GM18873 (cell line): Measurements from ENCODE around the gene FGF9.

ENCODE experiments used
- ATAC-seq: cut with Tn5 transposase; IDR thresholded peaks from one replicate; pipeline ENCODE4 v1.9.1; 2021; ENCODE audit warnings: mild to moderate bottlenecking, moderate library complexity, moderate number of reproducible peaks; ENCODE audit not compliant: unreplicated experiment, low FRiP score

FGF9 gene

DNA sequence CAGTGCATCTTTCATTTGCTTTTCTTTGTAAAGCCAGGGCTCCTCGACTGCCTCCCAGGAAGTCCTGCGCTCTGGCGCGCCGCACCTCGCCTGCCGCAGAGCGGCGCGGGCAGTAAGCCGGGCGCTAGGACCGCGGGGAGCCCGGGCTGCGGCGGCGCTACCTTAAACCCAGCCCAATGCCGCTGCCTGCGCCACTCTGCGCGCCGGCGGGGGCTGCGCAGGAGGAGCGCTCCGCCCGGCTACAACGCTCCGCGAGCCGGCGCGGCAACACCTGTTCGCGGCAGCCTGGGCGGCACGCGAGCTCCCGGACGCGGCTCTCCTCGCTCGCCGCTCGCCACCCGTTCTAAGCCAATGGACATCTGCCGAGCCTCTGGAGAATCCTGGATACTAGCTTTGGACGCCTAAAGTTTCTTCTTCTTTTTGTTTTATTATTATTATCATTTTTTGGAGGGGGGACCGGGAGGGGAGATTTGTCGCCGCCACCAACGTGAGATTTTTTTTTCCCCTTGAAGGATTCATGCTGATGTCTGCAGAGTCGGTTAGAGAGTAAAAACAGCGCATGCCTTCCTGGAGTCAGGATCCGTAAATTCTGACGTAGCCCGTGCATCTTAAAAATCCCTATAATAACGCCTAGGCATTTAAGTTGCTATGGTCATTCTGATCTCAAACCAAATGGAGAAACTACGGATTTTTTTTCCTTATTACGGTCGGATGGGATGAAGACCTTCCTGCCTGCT, at the start of gene FGF9:
Gene FGF9, plus strand, starts transcription at position 191 of the 737 bp plus-strand sequence. CDS start 840 bp downstream, outside the sequence.
- peak; percentile 56 for ATAC-seq

DNA sequence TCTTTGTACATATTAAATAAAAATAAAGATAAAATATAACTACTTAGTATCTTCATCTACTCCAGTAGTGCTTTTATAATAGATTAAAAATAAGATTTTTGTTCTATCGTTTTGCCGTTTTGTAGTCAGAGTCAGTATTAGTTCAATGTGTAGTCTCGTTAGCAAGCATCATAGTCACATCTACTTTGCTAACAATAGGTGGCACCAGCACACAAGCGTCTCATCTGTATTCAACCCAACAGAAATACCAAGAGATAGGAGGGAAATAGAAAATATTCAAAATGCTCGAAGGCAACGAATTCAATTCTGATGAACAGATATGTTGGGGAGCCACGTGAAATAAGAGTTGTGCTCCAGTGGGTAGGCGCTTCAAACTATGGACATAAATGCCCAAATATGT, 45.5 kb upstream of the FGF9 start:
- ATAC-seq = no peak

DNA sequence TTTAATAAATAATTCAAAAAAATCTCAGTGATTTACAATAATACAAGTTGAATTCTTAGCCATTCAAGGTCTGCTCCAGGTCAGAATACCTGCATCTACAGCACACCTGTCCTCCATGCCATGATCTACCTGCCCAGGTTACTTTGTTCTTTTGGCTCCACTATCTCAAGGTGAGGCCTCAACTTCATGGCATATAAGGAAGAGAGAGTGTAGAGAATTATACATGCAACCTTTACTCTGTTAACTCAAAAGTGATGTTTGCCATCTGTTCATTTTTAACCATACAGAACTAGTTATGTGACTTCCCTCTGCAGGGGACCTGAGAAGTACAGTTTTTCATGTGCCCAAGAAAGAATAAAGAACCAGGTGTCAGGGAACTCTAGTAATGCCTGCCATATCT, 38.7 kb upstream of the FGF9 start:
- no peak for ATAC-seq

DNA sequence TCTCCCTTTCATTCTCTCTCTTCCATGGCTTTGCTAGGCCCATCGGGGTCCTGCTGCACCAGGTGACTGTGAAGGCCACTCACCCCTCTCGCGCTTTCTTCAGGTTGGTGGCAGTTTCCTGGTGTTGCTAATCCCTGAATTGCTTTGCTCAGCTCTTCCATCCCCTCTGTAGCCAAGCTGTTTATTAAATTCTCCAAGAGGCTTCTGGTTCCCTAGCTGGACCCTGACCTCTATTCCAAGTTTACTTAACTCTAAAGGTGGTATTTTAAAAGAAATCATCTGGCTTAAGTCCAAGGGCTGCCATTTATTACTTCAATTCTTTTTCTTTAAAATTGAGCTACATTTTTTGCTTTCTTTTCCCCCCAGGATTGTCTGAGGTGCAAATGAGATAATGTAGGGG, 34.2 kb upstream of the FGF9 start:
- ATAC-seq = no peak

DNA sequence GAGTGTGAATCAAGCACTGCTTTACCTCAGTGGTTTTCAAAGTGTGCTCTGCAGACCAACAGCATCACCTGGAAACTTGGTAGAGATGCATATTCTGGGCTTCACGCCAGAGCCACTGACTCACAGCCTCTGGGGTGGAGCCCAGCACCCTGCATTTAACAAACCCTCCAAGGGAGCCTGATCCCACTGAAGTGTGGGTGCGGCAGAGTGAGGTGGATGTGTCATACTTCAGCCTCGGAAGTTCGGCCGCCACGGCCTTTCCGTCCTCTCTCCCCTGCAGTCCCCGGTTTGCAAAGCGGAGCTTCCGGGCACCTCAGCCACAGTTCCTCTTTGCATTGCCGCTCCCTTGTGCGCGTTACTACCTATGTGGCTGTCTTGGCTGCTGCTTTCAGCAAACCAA, 33.6 kb upstream of the FGF9 start:
- ATAC-seq = no peak

DNA sequence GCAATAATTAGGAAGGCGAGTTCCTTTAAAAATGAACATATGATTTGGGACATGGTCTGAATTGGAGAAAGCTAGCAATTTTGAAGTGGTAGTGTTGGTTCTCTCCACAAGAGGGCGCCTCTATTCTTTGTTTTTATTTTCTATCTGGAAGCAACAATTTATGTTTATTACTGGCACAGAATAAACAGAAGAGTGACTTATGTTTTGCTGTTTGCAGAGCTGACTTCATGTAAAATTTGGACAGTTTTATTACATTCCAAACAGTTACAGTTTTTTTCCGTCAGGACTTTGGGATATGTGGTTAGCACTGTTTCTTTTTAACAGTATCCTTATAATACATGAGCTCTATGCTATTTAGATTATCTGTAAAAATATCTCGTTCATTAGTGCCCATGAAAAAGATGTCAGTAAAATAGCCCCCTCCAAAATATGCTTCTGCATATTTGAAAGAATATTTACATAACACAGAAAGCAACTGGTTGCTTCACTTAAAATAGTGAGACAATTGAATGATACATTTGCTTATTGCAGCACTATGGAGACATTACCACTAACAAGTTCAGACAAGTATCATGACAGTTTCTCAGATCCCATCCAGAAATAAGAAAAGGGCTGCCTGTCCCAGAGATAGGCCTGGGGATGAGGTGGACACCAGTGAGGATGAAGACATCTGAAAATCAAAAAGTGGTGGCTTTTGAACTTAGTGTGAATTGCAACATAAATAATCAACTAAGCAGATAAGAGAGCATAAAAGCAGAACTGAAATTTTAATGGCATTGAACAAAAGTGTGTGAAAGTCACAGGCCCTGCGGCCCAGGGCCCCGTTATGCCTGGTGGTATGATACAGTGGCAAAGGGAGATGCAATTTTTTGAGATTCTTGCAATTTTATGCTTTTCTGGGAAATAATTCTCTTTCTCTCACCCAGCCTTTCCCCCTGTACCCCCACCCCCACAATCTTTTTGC, 32.3 kb upstream of the FGF9 start:
- ATAC-seq = no peak

DNA sequence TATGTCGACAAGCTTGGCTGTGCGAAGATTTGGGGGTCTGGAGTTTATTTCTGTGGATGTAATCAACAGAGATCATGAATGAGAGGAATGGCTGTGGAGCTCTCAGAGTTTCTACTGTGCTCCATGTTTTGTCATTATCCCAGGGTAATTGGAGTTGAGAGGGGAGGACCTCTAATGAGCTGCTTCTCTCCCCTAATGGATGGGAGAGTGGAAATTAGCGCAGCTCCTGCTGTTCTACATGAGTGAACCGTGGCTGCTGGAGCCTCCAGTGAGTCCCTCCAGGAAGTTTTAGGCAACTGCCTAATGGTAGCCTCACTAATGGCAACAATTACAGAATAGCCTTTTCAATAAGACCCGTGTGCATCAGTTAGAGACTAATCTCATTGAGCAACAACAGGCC, 31.3 kb upstream of the FGF9 start:
- no peak for ATAC-seq

DNA sequence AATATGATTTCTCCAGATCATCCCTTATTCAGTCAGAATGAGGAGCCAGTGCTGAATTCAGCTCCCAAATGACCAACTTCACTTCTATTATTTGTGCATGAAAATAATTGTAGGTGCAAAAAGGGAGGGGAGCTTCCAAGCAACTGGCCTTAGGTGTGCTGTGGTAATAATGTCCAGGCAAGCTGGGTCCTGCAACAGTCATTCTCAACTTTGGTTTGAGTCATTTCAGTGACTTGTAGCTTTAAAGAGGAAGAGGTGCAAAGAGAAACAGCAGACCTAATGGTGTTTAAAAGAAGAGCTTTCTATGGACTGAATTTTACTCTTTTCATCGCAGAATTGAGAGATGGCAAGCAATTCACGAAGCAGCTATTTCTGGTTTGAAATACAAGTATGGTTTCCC, 29.2 kb upstream of the FGF9 start:
- no peak for ATAC-seq

DNA sequence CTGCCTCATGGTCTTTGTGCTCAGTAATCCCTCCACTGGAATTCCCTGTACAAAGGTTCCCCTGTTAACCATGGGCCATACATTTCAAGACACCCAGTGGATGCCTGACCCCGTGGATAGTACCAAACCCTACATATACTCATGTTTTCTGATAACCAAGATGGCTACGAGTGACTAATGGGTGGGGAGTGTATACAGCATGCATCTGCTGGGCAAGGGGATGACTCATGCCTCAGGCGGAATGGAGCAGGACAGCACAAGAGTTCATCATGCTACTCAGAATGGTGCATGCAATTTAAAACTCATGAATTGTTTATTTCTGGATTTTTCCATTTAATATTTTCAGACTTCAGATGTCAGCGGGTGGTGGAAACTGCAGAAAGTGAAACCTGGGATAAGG, 13.3 kb upstream of the FGF9 start:
- ATAC-seq = no peak

DNA sequence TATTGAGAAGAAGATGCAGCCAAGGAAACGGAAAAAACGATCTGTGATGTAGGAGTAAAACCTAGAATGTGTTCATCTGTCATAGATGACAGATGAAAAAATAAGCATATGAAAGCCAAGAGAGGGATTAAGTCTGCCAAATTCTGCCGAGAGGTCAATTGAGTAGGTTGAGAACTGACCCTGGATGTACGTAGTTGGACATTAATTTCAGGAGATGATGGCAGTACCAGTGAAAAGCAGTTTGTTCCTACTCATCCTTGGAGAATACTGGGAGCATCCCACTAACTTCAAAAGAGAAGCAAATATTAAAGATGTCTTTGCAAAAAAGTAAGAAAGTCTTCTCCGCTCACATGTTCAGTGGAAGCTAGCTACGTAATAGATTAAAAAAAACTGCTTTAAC, 11.8 kb upstream of the FGF9 start:
- no peak for ATAC-seq

DNA sequence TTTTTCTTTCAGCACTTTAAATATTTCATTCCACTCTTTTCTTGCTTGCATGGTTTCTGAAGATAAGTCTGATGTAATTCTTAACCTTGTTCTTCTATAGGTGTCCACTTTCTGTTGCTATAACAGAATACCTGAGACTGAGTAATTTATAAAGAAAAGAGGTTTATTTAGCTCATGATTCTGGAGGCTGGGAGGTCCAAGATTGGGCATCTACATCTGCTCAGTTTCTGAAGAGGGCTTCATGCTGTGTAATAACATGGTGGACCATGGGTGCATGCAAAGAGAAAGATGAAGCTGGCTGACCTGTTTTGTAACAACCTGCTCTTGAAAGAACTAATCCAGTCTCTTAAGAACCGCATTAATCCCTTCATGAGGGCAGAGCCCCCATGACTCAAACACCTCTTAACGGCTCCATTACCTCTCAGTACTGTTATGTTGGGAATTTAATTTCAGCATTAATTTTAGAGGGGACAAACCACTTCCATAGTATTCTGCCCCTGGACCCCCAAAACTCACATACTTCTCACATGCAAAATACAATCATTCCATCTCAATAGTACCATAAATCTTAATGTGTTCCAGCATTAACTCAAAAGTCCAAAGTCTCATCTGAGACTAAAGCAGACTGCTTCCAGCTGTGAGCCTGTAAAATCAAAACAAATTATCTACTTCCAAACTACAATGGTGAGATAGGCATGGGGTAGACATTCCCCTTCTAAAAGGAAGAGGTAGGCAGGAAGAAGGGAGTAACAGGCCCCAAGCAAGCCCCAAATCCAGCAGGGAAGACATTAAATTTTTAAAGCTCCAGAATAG, 9.6 kb upstream of the FGF9 start:
- ATAC-seq = no peak

DNA sequence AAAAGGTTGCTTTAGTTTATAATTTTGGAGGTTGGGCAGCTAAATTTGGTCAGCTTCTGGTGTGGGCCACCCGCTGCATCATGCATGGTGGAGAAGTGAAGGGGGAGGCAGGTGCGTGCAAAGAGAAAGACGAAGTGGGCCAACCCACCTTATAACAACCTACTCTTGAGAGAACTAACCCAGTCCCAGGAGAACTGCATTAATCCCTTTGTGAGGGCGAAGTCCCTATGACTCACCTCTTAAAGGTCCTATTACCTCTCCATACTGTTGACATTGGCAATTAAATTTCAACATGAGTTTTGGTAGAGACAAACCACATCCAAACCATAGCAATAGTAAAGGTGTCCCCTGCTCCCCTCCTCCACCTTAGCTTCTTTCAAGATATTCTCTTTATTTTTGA, 7.7 kb upstream of the FGF9 start:
- no peak for ATAC-seq

DNA sequence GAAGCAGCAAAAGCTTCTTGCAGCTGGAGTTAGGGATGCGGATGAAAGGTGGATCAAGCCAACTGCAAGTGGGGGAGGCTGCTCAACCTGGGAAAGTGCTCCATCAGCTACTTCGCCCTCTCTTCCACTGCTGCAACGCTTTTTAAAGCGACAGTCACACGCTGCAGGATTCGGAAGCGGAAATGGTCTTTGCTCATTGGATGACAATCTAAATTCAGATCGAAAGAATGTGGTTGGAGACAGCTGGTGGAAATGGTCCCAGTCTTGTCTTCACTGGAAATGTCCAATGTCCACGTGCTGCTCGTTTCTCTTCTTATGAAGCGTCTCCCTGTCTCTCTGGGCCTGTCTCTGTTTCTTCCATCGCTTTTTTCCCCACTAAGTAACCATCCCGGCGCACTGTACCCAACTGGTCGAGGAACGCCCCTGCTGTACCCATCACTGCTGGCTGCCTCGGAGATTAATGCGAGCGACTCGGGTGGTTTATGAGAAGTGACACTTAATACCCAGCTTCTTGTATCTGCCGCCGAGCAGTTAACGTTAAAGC, 2.1 kb upstream of the FGF9 start:
- no peak for ATAC-seq

DNA sequence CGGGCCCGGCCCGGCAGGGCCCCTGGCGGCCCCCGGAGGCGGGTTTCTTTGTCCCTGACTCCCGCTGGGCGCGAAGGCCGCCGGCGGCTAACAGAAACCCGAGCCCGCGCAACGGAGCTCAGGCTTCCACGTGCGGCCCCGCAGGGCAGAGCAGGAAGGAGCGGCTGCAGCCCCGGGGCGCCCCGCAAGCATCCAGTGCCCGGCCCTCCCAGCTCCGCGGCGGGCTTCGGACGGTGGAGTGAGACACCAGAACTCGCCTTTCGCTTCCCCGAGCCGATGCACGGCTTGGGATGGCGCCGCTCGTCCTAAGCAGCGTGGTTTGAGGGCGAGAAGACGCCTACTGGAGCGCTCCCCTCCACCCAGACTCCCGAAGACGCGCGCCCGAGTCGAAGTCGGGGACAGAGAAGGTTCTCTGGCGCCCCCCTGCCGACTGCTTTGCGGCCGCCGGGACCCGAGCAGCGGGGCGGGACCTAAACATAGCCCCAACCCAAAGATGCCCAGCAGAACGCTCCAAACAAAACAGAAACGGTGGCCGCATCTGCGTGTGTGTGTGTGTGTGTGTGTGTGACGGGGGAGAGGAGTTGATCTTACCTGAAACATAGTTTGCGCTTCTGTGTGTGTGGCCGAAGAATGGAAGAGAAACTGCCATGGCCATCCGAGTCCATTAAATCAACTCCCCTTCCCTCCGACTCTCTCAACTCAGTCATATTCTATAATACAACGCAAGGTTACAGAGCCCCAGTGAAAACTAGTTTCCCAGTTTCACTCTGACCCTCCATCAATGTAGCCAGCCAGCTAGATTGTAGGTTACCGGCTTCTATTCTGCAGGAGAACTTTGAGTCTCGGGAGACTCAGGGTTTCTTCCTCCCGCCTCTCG, 629 bp upstream of the FGF9 start:
- peak; percentile 26 for ATAC-seq

DNA sequence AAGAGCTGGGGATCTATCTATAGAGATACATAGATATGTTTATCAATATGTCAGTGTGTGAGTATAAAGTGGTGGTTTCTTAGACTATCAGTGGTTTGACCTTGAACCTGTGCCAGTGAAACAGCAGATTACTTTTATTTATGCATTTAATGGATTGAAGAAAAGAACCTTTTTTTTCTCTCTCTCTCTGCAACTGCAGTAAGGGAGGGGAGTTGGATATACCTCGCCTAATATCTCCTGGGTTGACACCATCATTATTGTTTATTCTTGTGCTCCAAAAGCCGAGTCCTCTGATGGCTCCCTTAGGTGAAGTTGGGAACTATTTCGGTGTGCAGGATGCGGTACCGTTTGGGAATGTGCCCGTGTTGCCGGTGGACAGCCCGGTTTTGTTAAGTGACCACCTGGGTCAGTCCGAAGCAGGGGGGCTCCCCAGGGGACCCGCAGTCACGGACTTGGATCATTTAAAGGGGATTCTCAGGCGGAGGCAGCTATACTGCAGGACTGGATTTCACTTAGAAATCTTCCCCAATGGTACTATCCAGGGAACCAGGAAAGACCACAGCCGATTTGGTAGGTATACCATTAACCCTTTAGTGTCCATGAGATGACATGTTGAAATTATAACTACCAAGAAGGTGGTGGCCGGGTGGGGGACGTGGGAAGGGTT, 880 bp downstream of the FGF9 start:
- ATAC-seq = no peak

DNA sequence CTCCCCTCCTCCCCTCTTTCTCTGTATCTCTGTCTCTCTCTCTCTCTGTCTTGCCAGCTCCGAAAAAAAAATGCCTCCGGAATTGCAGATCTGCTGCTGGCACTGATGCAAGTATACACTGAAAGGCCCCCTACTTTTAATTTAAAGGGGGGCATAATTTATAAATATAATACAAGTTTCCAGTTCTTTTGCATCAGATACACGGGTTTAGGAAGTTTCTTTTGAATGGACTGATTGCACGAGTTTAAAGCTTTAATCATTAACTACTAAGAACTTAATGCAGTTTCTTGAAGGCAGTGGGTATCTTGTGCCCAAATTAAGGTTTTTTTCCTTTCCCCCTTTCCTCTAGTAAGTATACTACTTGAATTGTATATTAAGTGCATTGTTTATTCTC, 1.4 kb downstream of the FGF9 start:
- ATAC-seq = no peak

DNA sequence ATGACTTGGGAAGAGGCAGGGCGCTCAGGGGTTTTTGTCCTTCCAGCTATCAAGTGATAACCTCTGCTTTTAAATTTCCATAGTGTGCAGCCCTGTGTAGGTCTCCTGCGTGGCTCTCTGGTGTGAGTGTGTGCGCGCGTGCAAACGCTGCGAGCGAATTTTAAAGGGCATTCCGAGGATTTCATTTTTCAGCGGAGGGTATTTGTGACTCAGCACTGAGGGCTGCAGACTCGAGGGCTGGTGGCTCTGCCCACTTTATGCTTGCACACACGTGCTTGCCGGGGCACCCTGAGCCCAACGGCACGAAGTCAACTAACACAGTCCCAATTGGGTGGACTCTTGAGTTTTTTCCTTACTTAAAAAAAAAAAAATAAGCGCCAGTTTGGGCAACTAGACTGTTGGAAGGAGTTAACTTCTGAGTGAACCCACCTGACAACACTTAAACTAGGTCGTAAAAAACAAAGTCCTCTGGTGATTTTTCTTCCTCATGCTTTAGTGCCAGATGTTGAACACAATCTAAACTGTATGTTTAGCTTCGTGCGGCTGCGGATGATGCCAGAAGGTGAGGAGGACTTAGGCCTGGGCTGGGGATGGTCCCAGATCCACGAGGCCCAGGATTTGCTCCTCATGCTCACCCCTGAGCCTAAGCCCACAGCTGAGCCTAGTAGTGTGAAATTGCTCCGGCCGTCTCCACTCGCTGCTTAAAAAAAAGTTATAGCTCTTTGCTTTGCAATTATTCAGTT, 2.1 kb downstream of the FGF9 start:
- no peak for ATAC-seq

DNA sequence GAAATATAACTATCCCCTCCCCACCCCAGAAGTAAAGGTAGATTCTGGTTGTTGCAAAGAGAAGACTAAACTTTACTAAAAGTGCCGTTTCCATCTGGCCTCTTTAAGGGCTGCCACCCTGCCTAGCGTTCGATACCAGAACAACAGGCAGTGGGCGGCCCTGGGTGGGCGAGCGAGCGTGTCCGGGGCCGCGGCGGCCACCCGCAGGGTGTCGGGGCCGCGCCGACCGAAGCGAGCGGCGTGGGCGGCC, 2.6 kb downstream of the FGF9 start:
- peak; percentile 17 for ATAC-seq
